Activated CD8-positive, alpha-beta memory T cell treated with anti-CD3 and anti-CD28 coated beads, Interleukin-2, amount 10 ng/mL, durations not matched to agents 7 days and 5 days (primary cell): Measurements from ENCODE around the gene BEAN1. TPM values are rescaled to one million over a fixed set of nuclear protein-coding genes. Genes with fewer than 3 reads are reported as not detected.
A peak's percentile ranks its signal among the peaks of the same experiment; 100 is the strongest.
"Not testable (repeated sequence)": the region's sequence is repeated elsewhere in the genome, so short reads cannot be mapped to it uniquely, and the experiment has no call there.

Experiments
- ATAC-seq: fragments of 150-1000 bp; cut with Tn5 transposase; one replicate; pipeline ENCODE4 v1.10.0; 2021; ENCODE audit warnings: moderate library complexity
- CTCF ChIA-PET: fragments of 350-600 bp; sonication (Branson Sonifier 250); formaldehyde crosslinking; loops from one replicate; lab custom pipeline; 2021; ENCODE audit warnings: antibody characterized with exemption; lab: Charles Lee
- DNase-seq: peaks from one replicate; pipeline ENCODE4 v3.0.0-alpha.2; 2020
- H3K27ac Mint-ChIP-seq: one replicate; pipeline ENCODE4 v1.8.0; 2021; ENCODE audit warnings: mild to moderate bottlenecking, mixed read lengths
- H3K27me3 Mint-ChIP-seq: one replicate; pipeline ENCODE4 v1.8.0; 2021; ENCODE audit warnings: mixed read lengths
- H3K36me3 Mint-ChIP-seq: one replicate; pipeline ENCODE4 v1.8.0; 2021; ENCODE audit warnings: mild to moderate bottlenecking, mixed read lengths
- H3K4me1 Mint-ChIP-seq: one replicate; pipeline ENCODE4 v1.8.0; 2021; ENCODE audit warnings: mixed read lengths
- H3K4me3 Mint-ChIP-seq: one replicate; pipeline ENCODE4 v1.8.0; 2021; ENCODE audit warnings: mild to moderate bottlenecking, moderate library complexity, mixed read lengths
- H3K9me3 Mint-ChIP-seq: one replicate; pipeline ENCODE4 v1.8.0; 2022; ENCODE audit warnings: low read depth, mixed read lengths
- total RNA-seq, 2 experiments: library from RNA; stranded (reverse); gene quantifications; one replicate each; pipeline ENCODE4 v1.2.3, GENCODE V29; 2021

Gene BEAN1
- total RNA-seq, 2 experiments from 2014 or later, result not detected

DNA sequence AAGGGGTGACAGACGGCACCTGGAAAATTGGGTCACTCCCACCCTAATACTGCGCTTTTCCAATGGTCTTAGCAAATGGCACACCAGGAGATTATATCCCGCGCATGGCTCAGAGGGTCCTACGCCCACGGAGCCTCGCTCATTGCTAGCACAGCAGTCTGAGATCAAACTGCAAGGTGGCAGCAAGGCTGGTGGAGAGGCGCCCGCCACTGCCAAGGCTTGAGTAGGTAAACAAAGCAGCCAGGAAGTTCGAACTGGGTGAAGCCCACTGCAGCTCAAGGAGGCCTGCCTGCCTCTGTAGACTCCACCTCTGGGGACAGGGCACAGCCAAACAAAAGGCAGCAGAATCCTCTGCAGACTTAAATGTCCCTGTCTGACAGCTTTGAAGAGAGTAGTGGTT, 69.1 kb downstream of the BEAN1 start:
- DNase-seq, ATAC-seq, H3K27ac Mint-ChIP-seq, H3K9me3 Mint-ChIP-seq, H3K4me1 Mint-ChIP-seq, CTCF ChIA-PET, H3K4me3 Mint-ChIP-seq, H3K36me3 Mint-ChIP-seq: not testable (repeated sequence)
- peaks cover 12% of the 10 kb centered on the region for H3K27me3 Mint-ChIP-seq

DNA sequence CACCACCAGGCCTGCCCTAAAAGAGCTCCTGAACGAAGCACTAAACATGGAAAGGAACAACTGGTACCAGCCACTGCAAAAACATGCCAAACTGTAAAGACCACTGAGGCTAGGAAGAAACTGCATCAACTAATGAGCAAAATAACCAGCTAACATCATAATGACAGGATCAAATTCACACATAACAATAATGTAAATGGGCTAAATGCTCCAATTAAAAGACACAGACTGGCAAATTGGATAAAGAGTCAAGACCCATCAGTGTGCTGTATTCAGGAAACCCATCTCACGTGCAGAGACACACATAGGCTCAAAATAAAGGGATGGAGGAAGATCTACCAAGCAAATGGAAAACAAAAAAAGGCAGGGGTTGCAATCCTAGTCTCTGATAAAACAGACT, 70.8 kb downstream of the BEAN1 start:
- DNase-seq, ATAC-seq, H3K4me1 Mint-ChIP-seq, H3K4me3 Mint-ChIP-seq, CTCF ChIA-PET, H3K9me3 Mint-ChIP-seq, H3K36me3 Mint-ChIP-seq, H3K27ac Mint-ChIP-seq: not testable (repeated sequence)
- peaks cover 12% of the 10 kb centered on the region for H3K27me3 Mint-ChIP-seq

DNA sequence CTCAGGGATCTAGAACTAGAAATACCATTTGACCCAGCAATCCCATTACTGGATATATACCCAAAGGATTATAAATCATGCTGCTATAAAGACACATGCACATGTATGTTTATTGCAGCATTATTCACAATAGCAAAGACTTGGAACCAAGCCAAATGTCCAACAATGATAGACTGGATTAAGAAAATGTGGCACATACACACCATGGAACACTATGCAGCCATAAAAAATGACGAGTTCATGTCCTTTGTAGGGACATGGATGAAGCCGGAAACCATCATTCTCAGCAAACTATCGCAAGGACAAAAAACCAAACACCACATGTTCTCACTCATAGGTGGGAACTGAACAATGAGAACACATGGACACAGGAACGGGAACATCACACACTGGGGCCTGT, 74.5 kb downstream of the BEAN1 start:
- peaks cover 12% of the 10 kb centered on the region for H3K27me3 Mint-ChIP-seq
- CTCF ChIA-PET, H3K27ac Mint-ChIP-seq, H3K4me1 Mint-ChIP-seq, H3K9me3 Mint-ChIP-seq, H3K36me3 Mint-ChIP-seq, DNase-seq, ATAC-seq, H3K4me3 Mint-ChIP-seq: not testable (repeated sequence)

DNA sequence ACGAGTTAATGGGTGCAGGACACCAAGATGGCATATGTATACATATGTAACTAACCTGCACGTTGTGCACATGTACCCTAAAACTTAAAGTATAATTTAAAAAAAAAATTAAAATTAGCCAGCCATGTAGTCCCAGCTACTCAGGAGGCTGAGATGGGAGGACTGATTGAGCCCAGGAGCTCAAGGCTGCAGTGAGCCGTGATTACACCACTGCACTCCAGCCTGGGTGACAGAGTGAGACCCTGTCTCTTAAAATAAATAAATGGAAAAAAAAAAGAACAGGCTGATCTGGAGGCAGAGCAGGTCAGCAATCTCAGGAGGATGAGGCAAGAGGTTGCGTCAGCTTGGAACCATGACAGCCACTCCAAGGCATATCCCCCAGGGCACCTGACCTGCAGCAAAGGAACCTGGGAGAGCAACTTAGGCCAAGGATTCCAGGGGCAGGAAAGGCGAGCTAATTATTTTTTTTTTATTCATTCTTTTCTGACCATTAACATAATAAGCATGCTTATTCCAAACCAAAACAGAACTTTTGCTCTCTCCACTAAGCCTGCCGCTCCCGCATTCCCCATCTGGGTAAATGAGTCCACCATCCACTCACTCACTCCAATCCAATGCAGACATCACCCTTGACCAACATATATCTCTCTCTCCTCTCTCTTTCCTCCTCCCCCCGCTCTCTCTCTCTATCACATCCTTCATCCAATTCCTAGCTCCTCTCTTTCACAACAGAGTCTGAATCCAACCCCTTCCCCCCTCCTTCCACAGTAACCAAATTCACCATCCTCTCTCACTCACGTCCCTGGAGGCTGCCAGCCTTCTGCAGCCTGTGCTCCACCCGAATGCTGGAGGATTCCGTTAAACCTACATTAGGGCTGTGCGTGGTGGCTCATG, 75.2 kb downstream of the BEAN1 start:
- H3K36me3 Mint-ChIP-seq, result no peaks in the 10 kb centered on the region
- DNase-seq, result no peak
- no peak for ATAC-seq

DNA sequence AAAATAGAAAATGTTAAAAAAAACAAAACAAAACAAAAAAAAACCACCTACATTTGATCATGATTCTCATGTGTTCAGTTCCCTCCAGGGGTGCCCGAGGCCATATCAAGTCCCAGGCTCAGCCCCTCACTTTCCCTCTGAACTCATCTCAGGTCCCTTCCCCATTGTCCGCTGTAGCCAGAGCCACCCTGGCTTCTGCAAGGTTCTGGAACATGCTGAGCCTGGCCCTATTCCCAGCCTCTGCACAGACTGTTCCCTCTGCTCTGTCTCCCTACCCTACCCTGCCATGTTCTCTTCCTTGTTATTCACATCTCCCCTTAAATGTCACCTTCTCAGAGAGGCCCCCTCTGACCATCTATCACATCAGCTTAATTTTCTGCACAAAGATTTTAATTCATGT, 75.9 kb downstream of the BEAN1 start:
- CTCF ChIA-PET, result interaction anchor here (1.5 kb wide), 2 partner anchors 12 to 86 kb away, joined by 3 to 5 read pairs; no protein-coding TSS in a partner anchor
- H3K4me3 Mint-ChIP-seq, result no peak overlapping the region

More for the DNA sequence above, 75.2 kb downstream of the BEAN1 start:
- Mint-ChIP-seq H3K4me3 (no peak overlapping the region), H3K27ac (no peak overlapping the region), H3K27me3 (peaks cover 10% of the 10 kb centered on the region), H3K4me1 (peaks cover 6% of the 10 kb centered on the region), H3K9me3 (no peaks in the 10 kb centered on the region)
- CTCF ChIA-PET, result interaction anchor here (1.5 kb wide), 2 partner anchors 13 to 87 kb away, joined by 3 to 5 read pairs; no protein-coding TSS in a partner anchor

DNA sequence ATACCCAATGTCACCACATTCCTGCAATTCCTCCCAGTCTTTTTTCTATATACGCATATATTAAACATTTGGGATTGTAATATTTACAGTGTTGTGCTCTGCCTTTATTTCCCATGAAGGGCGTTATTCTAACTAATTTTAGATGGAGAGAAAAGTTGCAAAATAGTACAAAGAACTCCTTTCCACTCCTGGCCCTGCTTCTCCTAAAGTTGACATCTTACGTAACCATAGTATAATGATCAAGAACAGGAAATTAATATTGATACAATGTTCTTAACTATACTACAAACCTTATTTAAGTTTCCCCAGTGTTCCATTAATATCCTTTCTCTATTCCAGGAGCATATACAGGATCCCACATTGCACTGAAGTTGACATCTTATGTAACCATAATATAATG, 76.5 kb downstream of the BEAN1 start:
- no peak overlapping the region for H3K4me3 Mint-ChIP-seq
- no peaks in the 10 kb centered on the region for H3K36me3 Mint-ChIP-seq
- DNase-seq (no peak), ATAC-seq (no peak)
- CTCF ChIA-PET, result interaction anchor here (1.5 to 1.7 kb wide), 2 partner anchors 12 to 86 kb away, joined by 5 to 8 read pairs; no protein-coding TSS in a partner anchor
- no peak overlapping the region for H3K27ac Mint-ChIP-seq
- H3K9me3 Mint-ChIP-seq, result no peaks in the 10 kb centered on the region
- H3K27me3 Mint-ChIP-seq, result peaks cover 7% of the 10 kb centered on the region
- peaks cover 11% of the 10 kb centered on the region for H3K4me1 Mint-ChIP-seq

More for the DNA sequence above, 75.9 kb downstream of the BEAN1 start:
- Mint-ChIP-seq H3K9me3 (no peaks in the 10 kb centered on the region), H3K36me3 (no peaks in the 10 kb centered on the region), H3K27me3 (peaks cover 10% of the 10 kb centered on the region), H3K4me1 (peaks cover 6% of the 10 kb centered on the region), H3K27ac (no peak overlapping the region)
- DNase-seq, result peak; percentile 31
- ATAC-seq, result no peak

DNA sequence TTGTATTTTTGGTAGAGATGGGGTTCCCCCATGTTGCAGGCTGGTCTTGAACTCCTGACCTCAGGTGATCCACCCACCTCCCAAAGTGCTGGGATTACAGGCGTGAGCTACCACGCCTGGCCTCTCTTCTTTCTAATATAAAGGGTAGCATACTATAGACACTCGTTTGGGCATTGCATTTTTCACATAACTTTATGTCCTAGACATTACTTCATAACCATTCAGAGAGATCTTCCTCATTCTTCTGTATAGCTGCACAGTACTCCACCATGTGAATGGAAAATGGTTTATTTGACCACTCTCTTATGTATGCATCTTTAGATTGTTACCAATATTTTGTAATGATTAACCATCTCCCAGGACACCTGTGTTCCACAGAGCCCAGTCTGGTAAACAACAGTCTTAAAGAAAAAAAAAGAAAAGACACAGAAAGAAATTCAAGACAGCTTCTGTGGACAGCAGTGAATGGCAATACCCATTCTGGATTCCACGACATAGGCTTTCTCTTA, 80.7 kb downstream of the BEAN1 start:
- DNase-seq (no peak), ATAC-seq (no peak)
- CTCF ChIA-PET, result interaction anchor here (2.1 kb wide), 1 partner anchor 82 kb away, joined by 9 read pairs; no protein-coding TSS in a partner anchor
- no peaks in the 10 kb centered on the region for H3K27me3 Mint-ChIP-seq
- H3K4me1 Mint-ChIP-seq, result peaks cover 14% of the 10 kb centered on the region
- no peak overlapping the region for H3K4me3 Mint-ChIP-seq
- H3K9me3 Mint-ChIP-seq, result no peaks in the 10 kb centered on the region
- H3K27ac Mint-ChIP-seq, result no peak overlapping the region
- H3K36me3 Mint-ChIP-seq, result no peaks in the 10 kb centered on the region

DNA sequence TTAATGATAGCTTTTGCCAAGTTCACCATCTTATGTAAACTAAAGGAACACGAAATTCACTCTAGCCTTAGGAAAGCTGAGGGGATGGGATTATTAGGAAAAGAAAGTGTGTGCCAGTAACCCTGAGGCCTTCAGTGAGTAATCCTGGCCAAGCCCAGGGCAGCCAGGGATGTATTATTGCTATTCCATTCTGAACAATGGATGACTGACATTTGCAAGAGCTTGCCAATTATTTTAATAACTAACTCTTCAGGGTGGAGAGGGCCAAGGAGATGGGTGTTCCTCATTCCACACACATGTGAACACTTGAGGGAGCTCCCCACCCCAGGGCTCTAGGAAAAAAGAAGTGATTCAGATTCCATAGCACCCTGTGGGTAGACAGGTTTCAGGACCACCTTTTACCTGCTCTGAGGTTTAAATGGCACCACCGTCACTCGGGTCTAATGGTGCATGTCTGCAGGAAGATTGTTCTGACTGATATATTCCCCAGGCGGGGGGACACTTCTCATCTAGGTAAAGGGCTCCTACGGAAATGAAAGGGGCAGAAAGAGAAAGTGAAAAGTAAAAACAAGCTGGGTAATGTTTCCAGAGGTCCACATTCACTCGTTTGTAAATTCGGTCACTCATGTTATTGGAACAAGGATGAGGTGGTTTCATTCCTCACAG, 81.3 kb downstream of the BEAN1 start:
- H3K4me1 Mint-ChIP-seq, result peaks cover 12% of the 10 kb centered on the region
- no peak for ATAC-seq
- no peak overlapping the region for H3K27ac Mint-ChIP-seq
- no peak overlapping the region for H3K4me3 Mint-ChIP-seq
- DNase-seq, result peak; percentile 38
- no peaks in the 10 kb centered on the region for H3K36me3 Mint-ChIP-seq
- H3K27me3 Mint-ChIP-seq, result no peaks in the 10 kb centered on the region
- CTCF ChIA-PET, result interaction anchor here (0.9 to 2.1 kb wide), 4 partner anchors 33 to 103 kb away, joined by 3 to 9 read pairs (median 4); no protein-coding TSS in a partner anchor
- no peaks in the 10 kb centered on the region for H3K9me3 Mint-ChIP-seq

DNA sequence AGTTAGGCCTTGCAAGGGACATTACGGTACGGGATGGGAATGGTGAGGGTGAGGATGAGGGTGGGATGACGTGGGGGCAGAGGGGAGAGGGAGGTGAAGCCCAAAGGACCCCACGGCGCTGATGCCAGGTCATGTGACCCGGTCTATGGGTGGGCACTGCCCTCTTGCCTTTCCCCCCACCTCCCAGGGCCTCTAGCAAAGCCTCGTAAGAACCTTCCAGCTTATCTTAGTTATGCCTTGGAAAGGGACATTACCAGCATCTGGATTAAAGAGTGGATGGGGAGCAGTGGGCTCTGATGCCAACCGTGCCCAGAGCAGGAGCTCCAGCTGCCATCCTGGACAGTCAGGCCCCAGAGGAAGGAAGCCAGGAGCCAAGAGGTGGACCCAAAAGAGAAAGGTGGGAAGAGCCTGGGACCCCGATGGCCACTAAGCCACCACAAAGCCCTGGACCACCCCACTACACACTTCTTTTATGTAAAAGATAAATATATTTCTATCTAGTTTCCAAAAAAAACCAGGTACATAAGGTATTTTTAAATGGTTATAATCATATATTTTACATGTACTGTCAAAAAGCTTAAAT, 81.9 kb downstream of the BEAN1 start:
- Mint-ChIP-seq H3K9me3 (no peaks in the 10 kb centered on the region), H3K27me3 (no peaks in the 10 kb centered on the region), H3K36me3 (no peaks in the 10 kb centered on the region), H3K4me3 (no peak overlapping the region), H3K27ac (no peak overlapping the region), H3K4me1 (peaks cover 10% of the 10 kb centered on the region)
- DNase-seq (no peak), ATAC-seq (no peak)
- CTCF ChIA-PET, result interaction anchor here (0.9 to 2.1 kb wide), 7 partner anchors 13 to 104 kb away, joined by 3 to 9 read pairs (median 4); partner anchors contain the start of gene CMTM3

DNA sequence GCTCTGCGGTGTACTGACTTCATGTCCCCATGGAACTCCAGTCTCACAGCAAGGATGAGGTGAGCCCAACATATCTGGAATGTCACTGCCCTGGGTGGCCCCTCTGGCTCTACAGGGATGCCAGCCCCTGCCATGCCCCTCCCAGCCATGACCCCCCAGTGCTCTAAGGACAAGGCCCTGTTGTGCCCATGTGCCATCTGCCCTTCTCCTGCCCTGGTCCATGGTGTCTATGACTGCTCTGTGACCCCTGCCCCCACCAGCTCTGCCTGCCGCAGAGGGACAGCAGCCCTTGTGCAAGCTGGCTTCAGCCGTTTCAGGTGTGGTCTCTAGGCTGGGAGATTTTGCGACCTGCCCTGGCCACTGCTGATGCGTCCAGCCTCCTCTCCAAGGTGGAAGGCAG, 82.5 kb downstream of the BEAN1 start:
- Mint-ChIP-seq H3K4me3 (no peak overlapping the region), H3K36me3 (no peaks in the 10 kb centered on the region), H3K4me1 (peaks cover 10% of the 10 kb centered on the region), H3K9me3 (no peaks in the 10 kb centered on the region), H3K27me3 (no peaks in the 10 kb centered on the region), H3K27ac (no peak overlapping the region)
- DNase-seq, result peak; percentile 34
- CTCF ChIA-PET, result interaction anchor here (0.7 to 2.3 kb wide), 6 partner anchors 12 to 185 kb away, joined by 3 to 11 read pairs (median 4); partner anchors contain the start of gene CMTM3
- ATAC-seq, result no peak

DNA sequence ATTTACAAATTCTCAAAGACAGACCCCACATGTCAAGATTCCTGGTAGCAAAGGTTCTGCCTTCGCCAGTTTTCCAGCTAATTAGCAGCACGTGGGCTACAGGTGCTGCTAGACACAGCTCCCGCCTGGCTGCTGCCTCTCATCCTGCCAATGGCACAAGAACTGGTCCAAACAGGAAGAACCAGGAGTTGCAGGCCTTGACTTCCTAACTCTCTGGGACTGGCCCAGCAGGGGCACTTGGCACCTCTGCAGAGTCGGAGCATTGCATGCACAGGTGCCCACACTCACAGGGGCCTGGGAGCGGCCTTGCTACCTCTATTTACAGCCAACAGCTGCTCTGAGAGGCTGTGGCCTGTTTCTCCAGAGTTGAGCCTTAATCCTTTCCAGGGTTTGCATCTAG, 83.2 kb downstream of the BEAN1 start:
- Mint-ChIP-seq H3K36me3 (no peaks in the 10 kb centered on the region), H3K27me3 (no peaks in the 10 kb centered on the region), H3K4me1 (peaks cover 13% of the 10 kb centered on the region), H3K27ac (no peak overlapping the region), H3K4me3 (no peak overlapping the region), H3K9me3 (no peaks in the 10 kb centered on the region)
- ATAC-seq (no peak), DNase-seq (peak; percentile 36)
- CTCF ChIA-PET, result interaction anchor here (0.5 to 2.4 kb wide), 7 partner anchors 31 to 186 kb away, joined by 3 to 11 read pairs (median 4); partner anchors contain the start of gene CMTM3

DNA sequence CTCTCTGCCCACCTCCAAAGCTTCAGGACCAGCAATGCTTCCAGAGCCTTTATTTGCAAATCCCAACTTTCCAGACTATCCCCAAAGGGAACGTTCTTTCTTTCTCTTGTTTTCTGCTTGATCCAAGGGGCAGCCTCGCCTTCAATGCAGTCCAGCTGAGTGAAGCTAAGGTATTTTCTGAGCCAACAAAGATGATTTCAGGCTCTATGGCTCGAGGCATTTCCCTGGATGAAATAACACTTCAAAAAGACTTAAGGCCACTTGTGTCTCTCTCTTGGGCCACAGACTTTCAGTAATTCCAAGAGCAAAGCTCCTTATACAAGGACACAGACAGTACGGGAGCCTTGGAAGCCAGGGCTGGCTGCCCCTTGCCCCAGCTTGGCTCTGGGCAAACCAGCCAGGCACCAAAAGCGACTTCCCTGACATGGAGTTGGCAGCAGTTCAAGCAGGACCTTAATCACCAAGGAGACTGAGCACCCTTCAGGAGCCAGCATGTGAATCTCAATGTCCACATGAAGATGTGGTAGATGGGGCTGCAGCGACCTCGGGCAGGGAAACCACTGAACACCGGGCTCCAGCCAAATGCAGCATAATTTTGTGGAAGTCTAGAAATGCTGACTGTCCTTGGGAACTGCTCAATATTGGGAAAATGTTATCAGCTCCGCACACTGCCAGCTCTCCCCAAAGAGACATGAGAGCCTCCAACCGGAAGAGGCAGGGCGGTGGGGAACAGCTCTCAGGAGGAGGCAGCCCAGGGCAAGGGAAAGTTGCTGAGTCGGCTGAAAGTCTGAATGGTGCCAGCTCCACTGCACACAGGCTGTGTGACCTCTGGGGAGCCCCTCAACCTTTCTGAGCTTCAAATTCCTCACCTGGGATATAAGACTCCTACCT, 83.9 kb downstream of the BEAN1 start:
- no peak overlapping the region for H3K27ac Mint-ChIP-seq
- CTCF ChIA-PET, result interaction anchor here (0.5 to 2.4 kb wide), 10 partner anchors 26 to 104 kb away, joined by 3 to 11 read pairs (median 6); partner anchors contain the start of genes CKLF and CMTM3
- DNase-seq, result peak; percentile 31
- H3K36me3 Mint-ChIP-seq, result no peaks in the 10 kb centered on the region
- no peak for ATAC-seq
- H3K27me3 Mint-ChIP-seq, result no peaks in the 10 kb centered on the region
- no peak overlapping the region for H3K4me3 Mint-ChIP-seq
- H3K9me3 Mint-ChIP-seq, result no peaks in the 10 kb centered on the region
- H3K4me1 Mint-ChIP-seq, result peaks cover 19% of the 10 kb centered on the region
